UCSD-AML1 (cell line): Measurements from ENCODE around the gene MVD.

ENCODE experiments used
- DNase-seq: peaks from one replicate; lab custom pipeline; 2025; ENCODE audit not compliant: unreplicated experiment; lab: John Stamatoyannopoulos, UW

MVD gene

GRCh38 chr16:88629835-88630234 lies 33.1 kb downstream of the MVD start:
- no peak for DNase-seq

- DNase-seq, result peak; percentile 46
These were observed 34.3 kb downstream of the MVD start for GRCh38 chr16:88628512-88628974.

- no peak for DNase-seq
These were observed 35.1 kb downstream of the MVD start for GRCh38 chr16:88627531-88628411.

GRCh38 chr16:88626646-88627045 lies 36.2 kb downstream of the MVD start:
- no peak for DNase-seq

GRCh38 chr16:88624977-88625576 lies 37.8 kb downstream of the MVD start:
- no peak for DNase-seq

GRCh38 chr16:88624481-88624880 lies 38.4 kb downstream of the MVD start:
- no peak for DNase-seq

GRCh38 chr16:88623858-88624257 lies 39.0 kb downstream of the MVD start:
- no peak for DNase-seq

GRCh38 chr16:88622866-88623265 lies 40.0 kb downstream of the MVD start:
- DNase-seq, result no peak

- no peak for DNase-seq
These were observed 40.8 kb downstream of the MVD start for GRCh38 chr16:88622125-88622524.

- DNase-seq, result no peak
These were observed 42.8 kb downstream of the MVD start for GRCh38 chr16:88619859-88620815.

GRCh38 chr16:88618956-88619667 lies 43.8 kb downstream of the MVD start:
- no peak for DNase-seq

GRCh38 chr16:88618182-88618955 lies 44.5 kb downstream of the MVD start:
- DNase-seq, result no peak

GRCh38 chr16:88617268-88618031 lies 45.4 kb downstream of the MVD start:
- no peak for DNase-seq

- DNase-seq, result no peak
These were observed 46.2 kb downstream of the MVD start for GRCh38 chr16:88616736-88617135.

- no peak for DNase-seq
These were observed 46.6 kb downstream of the MVD start for GRCh38 chr16:88616320-88616719.

- no peak for DNase-seq
These were observed 47.9 kb downstream of the MVD start for GRCh38 chr16:88614818-88615580.

GRCh38 chr16:88613911-88614817 lies 48.7 kb downstream of the MVD start:
- DNase-seq, result no peak
